Cardiac septum (tissue), 1 donor: Measurements from ENCODE around the gene ZFHX2. TPM values are rescaled to one million over a fixed set of nuclear protein-coding genes. Genes with fewer than 3 reads are reported as not detected.
A peak's percentile ranks its signal among the peaks of the same experiment; 100 is the strongest.

Source experiments
- DNase-seq: peaks from one replicate; pipeline ENCODE4 v3.0.0-alpha.2; 2020; ENCODE audit warnings: low spot score
- intact Hi-C: fragments of 100-400 bp; cut with DNase I; formaldehyde crosslinking; loops from one replicate; pipeline ENCODE4 v1.14.0; 2022
- total RNA-seq: library from RNA; stranded (reverse); fragmentation: NEBNext Ultra II Directional; extraction: Animal tissue kit (Norgen Biotek cat#: 25700); gene quantifications from one replicate; pipeline ENCODE4 v1.2.1, GENCODE V29; 2021
- donor health status: DM: no; HTN: no; CAD: no.

Gene ZFHX2
- total RNA-seq, 1 donor from 2014 or later: 1.3 TPM

DNA sequence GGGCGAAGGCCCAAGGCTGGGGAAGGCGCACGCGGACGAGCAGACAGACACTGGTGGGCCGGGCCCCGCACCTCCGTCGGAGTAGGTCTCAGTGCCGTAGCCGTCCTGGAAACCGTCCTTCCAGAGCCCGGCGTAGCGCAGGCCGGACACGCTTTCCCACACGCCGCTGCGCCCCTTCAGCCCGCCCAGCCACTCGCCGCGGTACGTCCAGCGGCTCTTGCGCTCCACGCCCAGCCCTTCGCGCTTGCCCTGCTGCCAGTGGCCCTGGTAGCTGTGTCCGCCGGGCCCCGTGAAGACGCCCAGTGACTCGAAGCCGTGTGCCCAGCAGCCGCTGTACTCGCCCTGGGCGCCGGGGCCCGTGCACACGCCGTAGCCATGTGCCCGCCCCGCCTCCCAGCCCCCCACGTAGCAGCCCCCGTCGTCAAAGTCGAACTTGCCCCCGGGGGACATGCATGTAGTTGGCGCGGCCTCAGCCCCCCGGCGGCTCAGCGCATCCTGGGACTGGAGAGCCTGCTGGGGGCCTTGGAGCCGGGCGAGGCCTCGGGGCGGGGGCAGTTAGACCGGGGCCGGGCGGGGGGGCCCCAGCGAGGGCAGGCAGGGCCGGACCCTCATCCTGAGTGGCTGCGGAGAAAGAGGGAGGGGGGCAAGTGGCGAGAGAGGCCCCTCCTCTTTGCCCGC is 25.6 kb upstream of the ZFHX2 start:
- intact Hi-C loops: no loop called here

DNA sequence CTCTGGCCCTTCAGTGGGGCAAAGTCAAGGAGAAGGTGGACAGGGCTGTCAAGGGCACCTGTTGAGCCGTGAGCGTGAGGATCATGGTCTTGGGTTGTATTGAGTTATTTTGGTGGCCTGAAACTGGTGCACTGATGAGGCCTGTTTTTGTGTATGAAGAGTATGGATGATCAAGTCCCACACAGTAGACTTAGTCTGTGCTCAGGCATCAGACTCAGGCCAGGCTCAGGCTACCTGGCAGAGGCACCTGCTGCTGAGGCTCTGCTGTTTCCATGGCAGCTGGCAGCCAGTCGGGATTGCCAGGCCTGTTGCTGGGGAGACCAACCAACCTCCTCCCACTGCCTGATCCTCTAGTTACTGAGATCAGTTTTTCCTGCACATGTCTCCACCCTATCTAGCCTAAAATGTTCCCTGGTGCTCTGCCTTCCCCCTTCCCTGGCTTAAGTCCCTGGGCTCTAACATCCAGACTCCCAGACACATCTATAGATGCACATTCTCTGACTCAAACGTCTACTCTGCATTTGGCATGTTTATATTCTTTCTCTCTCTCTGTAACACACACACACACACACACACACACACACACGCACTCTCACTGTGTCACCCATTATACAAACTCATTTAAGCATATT is 21.9 kb upstream of the ZFHX2 start:
- intact Hi-C loops: no loop called here
- DNase-seq: peak; percentile 43

More for the DNA sequence above, 25.6 kb upstream of the ZFHX2 start:
- peak; percentile 73 for DNase-seq

DNA sequence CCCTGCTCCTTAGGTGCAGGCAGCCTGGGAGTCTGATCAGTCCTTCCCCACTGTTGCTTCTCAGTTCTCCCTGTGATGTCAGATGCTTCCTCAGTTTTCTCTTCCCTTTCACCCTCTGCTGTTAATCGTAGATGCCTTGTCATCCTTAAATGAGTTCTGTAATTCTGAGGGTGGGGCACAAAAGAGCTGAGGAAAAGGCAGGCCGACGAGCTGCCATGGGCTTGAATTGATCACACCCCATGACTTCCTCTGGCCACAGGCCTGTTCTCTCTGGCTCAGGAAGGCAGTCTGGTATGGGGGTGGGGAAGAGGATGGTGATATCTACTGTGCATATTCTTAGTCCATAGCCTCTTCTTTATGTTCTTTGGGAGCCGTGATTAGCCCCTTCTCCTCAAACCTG is 21.3 kb upstream of the ZFHX2 start:
- intact Hi-C loops: no loop called here

DNA sequence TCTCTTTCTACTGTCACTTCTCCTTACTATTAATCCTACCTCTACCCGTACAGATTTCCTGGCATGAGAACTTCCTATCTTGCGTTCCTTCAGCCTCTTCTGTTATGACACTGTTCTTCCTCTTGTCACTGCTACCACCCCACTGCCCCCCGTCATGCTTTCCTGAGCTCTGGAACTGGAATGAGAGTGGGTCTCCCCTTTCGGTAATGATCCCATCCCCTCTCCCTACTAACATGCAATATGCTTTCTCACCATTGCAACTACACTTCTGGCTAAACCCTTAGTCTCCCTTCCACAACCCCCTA is 20.9 kb upstream of the ZFHX2 start:
- DNase-seq: no peak
- intact Hi-C loops: no loop called here

More for the DNA sequence above, 21.3 kb upstream of the ZFHX2 start:
- DNase-seq: peak; percentile 31

DNA sequence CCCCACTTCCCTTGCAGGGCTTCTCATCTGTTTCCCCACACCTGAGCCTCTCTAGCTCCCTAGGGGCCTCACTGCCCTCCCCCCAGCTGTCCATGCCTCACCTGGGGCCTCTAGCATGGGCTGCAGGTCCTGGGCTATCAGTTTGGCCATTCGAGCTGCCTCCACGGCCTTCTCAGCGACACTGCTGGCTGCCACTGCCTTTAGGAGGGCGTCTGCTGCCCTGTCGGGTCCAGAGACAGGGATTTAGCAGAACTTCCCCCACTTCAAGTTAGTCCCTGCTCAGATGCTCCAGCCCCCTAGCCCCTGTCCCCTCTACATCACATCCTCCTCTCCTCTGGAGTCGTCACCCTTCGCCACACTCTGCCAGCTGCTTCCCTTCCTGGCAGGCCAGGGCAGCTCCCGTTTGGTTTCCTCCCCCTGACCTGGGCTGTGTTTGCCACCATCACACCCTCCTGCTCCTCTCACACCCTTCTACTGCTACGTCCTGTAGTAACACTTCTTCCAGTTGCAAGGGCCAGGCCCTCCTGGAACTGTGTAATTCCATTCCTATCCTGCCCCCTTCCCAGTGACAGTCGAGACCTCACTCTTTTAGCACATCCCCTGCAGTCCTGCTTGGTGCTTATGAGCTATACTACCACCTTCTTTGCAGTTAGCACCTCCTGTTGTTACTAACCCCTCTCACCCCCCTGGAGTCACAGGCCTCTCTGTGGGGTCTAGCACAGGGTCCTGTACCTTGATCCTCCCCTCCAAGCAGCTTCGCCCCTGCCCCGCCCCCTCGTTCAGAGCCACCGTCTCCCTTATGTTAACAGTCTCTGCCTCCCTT is 20.3 kb upstream of the ZFHX2 start:
- no peak for DNase-seq
- intact Hi-C loops: no loop called here

DNA sequence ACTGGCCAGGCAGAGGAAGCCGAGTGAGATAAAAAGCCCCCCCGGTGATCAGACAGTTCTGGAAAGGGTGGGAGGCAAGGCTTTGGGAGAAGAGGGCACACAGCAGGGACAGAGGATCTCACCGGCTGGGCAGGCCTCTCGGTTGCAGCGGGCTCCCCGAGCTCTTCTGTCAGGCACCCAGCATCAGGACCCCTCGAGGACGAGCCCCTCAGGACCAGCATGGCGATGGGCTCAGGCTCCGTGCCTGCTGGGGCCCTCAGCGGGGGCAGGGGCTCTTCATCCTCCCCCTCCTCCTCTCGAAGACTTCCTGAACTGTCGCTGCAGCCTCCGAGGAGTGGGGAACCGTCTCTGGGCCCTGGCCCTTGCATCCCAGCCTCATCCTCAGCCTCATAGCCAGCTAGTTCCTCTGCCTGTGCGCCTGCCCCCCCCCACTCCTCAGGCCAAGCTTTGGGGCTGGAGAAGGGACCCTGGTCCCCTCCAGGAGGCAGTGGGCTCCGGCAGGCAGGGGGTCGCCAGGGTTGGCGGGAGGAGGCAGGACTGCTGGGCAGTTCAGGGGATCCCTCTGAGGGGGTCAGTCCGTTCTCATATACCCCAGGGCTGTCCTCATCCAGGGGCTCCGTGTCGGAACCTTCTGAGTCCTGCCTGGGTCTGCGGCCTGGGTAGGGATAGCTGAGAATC is 19.4 kb upstream of the ZFHX2 start:
- intact Hi-C loops: no loop called here
- DNase-seq: no peak

DNA sequence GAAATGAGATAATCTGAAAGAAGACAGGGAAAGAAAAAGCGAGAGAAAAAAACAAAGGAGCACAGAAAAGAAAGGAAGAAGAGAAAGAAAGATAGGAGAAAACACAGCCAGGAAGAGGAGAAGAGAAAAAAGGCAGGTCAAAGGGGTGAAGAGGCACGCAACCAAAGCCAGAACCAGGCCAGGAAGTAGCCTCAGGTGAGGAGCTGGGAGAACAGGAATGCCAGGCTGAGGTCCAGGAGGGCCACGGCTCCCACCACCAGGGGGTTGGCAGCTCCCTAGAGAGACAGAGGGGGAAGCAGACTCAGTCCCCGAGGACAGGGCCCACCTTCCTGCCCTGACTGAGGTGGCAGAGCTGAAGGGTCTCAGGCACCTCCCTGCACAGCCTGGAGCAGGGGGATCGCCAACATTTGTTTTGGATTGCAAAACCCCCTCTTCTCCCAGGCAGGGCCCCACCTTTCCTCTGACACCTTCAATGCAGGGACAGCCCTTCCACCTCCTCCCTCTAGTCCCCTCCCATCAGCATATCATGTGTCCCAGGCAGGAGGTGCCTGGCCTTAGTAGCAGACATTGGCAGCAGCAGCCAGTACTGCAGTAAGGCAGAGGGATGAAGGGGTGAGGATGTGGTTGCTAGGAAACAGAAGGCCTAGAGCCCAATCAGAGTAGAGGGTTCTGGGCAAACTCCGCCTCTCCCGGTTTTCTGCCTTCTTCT is 18.0 kb upstream of the ZFHX2 start:
- DNase-seq: no peak
- intact Hi-C loops: no loop called here

DNA sequence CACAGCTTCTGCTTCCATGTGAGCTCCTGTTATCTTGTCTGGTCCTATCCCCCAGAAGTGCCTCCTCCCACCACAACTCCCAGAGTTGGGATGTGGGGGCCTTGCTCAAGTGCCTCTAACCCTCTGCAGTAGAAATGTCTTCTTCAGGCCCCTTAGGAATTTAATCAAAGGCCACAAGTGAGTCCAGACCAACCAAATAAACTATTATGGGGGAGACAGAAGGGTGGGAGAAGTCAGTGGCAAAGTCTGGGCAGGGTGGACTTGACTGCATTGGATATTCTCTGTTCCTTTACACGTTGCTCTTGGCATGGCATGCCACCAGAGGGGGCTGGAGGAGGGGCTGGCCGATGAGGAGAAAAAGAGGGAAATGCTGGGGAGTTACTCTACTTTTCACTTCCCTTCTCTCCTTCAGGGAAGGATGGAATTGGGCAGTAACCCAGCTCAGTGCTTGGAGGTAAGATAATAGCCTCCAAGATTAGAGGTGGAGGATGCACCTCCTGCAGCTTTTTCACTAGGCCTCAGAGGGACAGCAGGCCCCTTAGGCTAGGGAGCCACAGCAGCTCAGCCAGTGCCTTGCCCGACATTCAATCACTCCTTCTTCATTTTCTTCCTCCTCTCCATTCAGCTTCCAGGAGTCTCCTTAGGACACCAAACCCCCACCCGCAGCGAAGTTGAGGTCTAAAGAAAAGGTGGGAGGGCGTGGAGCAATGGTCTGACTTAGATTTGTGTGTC is 17.2 kb upstream of the ZFHX2 start:
- intact Hi-C loops: no loop called here
- DNase-seq: no peak

DNA sequence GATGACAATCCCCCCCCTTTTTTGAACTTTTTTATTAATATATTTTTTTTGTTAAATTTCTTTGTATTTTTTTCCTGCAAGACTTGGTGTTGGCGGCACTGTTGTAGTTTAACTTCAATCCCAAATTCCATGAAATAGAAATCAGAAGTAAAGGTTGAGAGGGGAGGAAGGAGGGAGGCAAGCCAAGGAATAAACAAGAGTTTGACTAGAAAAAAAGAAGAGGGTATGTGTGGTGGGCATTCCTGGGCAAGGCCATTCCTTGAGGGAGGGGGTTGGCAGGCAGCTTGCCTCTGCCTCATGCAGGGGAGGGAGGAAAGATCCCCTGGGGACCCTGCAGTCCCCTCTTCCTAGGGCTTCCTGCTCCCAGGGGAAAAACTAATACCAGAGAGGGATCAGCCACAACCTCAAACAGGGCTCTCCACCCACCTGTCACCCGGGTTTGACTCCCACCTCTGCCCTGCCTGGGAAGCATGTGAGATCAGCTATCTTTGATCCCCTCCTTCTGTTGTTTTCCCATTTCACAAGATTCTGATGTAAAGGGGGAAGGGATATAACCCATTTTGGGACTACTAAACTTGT is 16.5 kb upstream of the ZFHX2 start:
- no peak for DNase-seq
- intact Hi-C loops: no loop called here

DNA sequence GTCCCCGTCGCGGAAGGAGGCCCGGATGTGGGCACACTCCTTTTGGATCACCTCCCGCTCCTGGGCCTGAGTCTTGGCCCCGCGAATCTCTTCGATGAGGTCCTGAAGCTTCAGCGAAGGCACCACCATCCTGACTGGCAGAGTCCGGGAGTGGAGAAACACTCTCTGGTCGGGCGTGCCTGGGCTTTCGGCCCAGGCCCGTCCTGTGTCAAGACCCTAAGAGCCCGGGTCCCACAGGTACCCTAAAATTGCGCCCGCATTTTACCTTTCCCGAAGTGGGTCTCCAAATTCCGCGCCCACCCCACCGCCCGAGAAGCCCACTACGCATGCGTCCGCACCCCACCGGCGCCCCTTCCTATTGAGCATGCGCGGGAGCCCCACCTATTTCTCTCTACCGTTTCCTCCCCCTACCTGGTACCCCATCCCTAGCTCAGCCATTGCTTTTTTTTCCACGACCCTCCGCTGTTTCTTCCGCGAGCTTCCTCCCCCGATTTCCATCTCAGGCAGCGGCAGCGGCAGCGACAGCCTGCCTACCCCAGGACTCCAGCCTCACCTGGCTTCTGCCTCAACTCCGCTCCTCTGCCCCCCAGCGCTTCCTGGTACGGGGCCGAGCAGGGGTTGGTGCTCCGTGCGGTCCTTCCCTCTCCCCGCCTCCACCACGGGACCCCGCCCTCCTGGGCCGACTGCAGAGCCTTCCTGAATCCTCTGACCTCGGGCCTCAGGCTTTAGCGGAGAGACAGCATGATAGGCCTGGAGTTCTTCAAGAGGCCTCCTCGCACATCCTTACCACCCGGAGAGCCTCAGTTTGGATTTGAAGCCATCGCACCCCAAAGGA is 15.8 kb upstream of the ZFHX2 start, which contains the start of gene AP1G2:
TSS of gene AP1G2 (minus strand) at position 606 of the 835 bp plus-strand sequence. CDS start at position 129, 477 bp downstream.
- peak; percentile 94 for DNase-seq
- intact Hi-C loops: no loop called here

DNA sequence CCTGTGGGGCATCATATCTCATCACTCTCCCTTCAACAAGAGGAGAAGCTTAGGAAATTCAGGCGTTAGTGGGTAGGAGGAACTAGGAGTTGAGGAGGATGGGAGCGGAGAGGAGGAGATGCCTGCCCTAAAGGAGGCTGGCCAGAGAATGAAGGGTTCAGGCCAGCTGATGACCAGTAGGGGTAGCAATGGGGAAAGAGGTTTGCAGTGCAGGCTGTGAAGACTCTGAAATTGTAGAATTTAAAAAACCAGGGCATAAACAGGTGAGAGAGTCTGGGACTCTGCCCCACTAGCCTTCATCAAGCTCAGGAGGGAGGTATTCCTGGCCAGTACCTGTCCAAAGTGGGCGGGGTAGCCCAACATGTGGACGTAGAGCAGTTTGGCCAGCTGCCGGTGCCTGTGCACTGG is 15.2 kb upstream of the ZFHX2 start:
- intact Hi-C loops: no loop called here
- DNase-seq: no peak

DNA sequence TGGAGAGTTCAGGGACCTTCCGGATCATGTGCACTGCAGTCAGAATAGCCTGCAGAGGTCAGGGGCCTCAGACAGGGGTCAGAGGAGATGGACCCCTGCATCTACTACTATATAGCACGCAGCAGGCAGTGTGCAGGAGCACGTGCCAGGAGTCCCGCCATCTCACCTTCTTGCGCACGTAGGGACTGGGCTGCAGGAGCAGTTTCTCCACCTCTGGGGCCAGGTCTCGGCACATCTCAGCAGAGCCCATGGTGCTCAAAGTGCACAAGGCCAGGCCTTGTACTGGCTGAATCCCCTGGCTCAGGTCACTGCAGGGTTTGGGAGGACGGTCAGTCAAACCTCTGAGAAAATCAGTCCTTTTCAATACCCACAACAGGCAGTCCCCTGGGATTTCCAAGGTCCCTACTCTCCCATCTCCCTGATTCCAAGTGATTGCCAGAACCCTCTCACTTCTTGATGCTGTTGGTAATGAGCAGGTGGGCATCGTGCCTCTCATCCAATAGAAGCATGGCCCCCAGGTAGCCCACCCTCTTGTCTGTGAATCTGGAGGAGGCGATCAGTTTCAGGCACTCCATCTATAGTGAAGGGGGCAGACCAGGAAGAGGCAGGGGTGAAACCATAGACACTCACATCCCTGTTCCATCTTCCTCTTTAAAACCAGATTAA is 14.7 kb upstream of the ZFHX2 start:
- intact Hi-C loops: no loop called here
- DNase-seq: no peak

DNA sequence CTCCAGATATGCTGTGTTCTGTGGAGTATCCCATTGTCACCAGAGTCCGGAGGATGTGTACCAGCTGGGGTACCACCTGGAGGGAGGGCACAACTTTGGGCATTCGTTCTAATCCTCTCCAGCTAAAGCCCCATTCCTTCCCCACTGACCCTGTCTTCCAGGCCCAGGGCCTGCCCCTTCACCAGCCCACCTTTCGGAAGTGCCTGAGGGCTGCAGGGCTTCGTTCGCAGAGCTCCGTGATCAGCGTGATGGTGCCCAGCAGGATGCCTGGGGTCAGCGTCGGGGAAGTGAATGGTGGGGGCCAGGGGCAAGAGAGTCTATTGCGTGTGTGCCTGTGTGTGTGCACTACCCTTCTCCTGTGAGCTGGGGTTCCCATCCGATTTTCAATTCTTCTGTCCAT is 14.1 kb upstream of the ZFHX2 start:
- intact Hi-C loops: no loop called here
- DNase-seq: no peak

DNA sequence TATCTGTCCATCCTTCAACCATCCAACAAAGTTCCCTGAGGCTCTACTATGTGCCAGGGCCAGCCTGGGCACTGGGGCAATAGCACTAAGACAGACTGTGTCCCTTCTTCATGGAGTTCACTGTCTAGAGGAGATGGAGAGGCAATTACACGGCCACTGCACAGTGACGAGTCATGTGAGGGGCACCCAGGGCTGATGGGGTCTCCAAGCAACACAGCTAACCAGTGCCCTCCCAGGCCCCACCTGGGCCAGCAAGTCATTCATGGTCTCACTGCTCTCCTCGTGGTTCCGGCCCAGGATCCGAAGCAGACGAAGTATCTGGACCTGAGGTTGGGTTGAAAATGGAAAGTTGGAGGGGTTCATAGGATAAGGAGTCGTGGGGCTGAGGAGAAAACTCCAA is 13.3 kb upstream of the ZFHX2 start:
- intact Hi-C loops: no loop called here
- DNase-seq: no peak

DNA sequence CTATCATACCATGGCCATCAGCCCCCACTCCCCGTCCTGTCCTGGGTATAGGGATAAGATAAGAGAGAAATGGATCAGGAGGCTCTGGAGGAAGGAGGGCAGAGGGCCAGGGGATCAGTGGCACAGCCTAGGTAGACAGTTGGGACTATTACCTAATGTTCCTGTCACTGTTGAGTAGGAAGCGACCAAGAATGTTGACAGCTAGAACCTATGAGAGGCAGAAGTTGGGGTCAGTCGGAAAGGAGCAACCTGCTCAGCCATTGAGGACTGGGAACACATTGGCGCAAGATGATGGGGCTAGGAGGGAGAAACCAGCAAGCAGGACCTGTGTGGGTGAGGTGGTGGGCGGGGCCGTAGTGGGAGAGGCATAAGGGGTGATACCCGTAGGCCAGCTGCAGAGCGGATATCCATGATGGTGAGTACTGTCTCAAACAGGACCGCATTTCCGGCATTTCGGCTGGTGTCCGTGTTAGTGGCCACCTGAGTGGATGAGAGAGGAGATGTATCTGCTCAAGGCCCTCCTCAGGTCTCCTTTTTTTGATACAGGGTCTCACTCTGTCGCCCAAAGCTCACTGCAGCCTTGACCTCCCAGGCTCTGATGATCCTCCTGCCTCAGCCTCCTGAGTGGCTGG is 12.7 kb upstream of the ZFHX2 start:
- intact Hi-C loops: no loop called here

DNA sequence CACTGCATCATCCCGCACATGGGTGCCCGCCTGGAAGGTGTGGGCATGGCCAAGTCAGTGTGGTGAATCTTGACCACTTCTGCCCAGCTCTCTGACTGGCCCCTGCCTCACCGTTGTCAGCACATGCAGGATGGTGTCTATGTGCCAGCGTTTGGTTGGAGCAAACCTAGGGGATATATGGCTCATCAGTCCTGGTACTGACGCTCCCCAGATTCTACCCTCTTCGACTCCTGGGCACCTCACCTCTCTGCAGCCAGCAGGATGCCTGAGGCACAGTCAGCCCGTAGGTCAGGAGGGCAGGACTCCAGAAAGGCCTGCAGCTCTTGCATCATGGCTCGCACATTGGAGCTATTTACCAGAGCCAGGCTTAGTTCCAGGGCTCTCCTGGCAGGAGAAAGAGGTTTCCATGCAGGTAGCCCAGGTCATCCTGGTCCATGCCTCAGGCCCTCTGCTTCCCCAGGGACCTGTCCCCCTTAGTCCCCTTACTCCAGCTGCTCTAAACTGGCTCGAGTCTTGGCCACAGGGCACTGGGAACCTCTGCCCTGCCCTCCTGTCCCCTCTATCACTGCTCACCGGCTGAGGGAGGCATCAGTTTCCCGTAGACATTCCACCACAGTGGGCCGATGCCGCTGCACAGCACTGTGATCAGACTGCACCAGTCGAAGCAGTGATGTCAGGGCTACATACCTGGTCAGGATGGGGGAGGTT is 12.1 kb upstream of the ZFHX2 start:
- DNase-seq: no peak
- intact Hi-C loops: loop anchor here (2.0 kb wide), 1 partner anchor 85 kb away; no protein-coding TSS in a partner anchor

More for the DNA sequence above, 12.7 kb upstream of the ZFHX2 start:
- DNase-seq: no peak
